Coronary artery (tissue), 2 donors: ENCODE measurements around the gene SUPT4H1.

Source experiments
- DNase-seq: peaks from one replicate; pipeline ENCODE4 v3.0.0-alpha.2; 2017; ENCODE audit warnings: low spot score
- H3K27ac ChIP-seq, 2 donors: fragments of 200-600 bp; sonication (generic); one replicate each; pipeline ENCODE4 v1.5.1; 2016 to 2019
- H3K4me3 ChIP-seq: fragments of 200-600 bp; sonication (generic); 2 replicates; pipeline ENCODE4 v1.5.1; 2016; ENCODE audit warnings: mild to moderate bottlenecking, moderate library complexity
- CTCF ChIP-seq: fragments of 200-600 bp; sonication (generic); IDR thresholded peaks from one replicate; pipeline ENCODE4 v1.5.1; 2019; ENCODE audit warnings: antibody characterized with exemption

The SUPT4H1 gene

GRCh38 chr17:58369214-58370031 is 17.4 kb upstream of the SUPT4H1 start:
- no peak for TF ChIP-seq CTCF
- no peak for DNase-seq
- H3K4me3 ChIP-seq, result no peak overlapping the region
- no peak overlapping the region for H3K27ac ChIP-seq

- TF ChIP-seq CTCF, result no peak
- H3K27ac ChIP-seq, result no peak overlapping the region
- H3K4me3 ChIP-seq, result no peak overlapping the region
- no peak for DNase-seq
Observed at GRCh38 chr17:58368860-58369213, 16.8 kb upstream of the SUPT4H1 start.

- Histone ChIP-seq H3K27ac (no peak overlapping the region), H3K4me3 (no peak overlapping the region)
- DNase-seq, result no peak
- no peak for TF ChIP-seq CTCF
Observed at GRCh38 chr17:58367461-58367860, 15.5 kb upstream of the SUPT4H1 start.

GRCh38 chr17:58365980-58366595 is 14.1 kb upstream of the SUPT4H1 start:
- no peak overlapping the region for H3K4me3 ChIP-seq
- DNase-seq, result no peak
- no peak overlapping the region for H3K27ac ChIP-seq
- TF ChIP-seq CTCF, result no peak

GRCh38 chr17:58365185-58365979 is 13.4 kb upstream of the SUPT4H1 start:
- no peak for DNase-seq
- Histone ChIP-seq H3K27ac (no peak overlapping the region), H3K4me3 (no peak overlapping the region)
- TF ChIP-seq CTCF, result no peak

GRCh38 chr17:58364270-58364942 is 12.4 kb upstream of the SUPT4H1 start:
- DNase-seq, result no peak
- Histone ChIP-seq H3K4me3 (no peak overlapping the region), H3K27ac (no peak overlapping the region)
- no peak for TF ChIP-seq CTCF
